ENCODE measurements around the gene PLPPR1. TPM values are rescaled to one million over a fixed set of nuclear protein-coding genes. Genes with fewer than 3 reads are reported as not detected.
"Not testable (repeated sequence)": the region's sequence is repeated elsewhere in the genome, so short reads cannot be mapped to it uniquely, and the experiment has no call there.

PLPPR1 gene
- polyA plus RNA-seq (ENCODE audit: insufficient read length): 9.8 TPM

- DNase-seq: peak; percentile 56
These were observed at the start of gene PLPPR1 for GRCh38 chr9:101028346-101029314. TSS of gene PLPPR1 (plus strand) at chr9:101028727.

GRCh38 chr9:100989731-100990130, 38.8 kb upstream of the PLPPR1 start:
- DNase-seq: no peak

- no peak for DNase-seq
These were observed 37.7 kb upstream of the PLPPR1 start for GRCh38 chr9:100990605-100991381.

GRCh38 chr9:100992632-100993031, 35.9 kb upstream of the PLPPR1 start:
- DNase-seq: no peak

GRCh38 chr9:100999906-101000544, 28.5 kb upstream of the PLPPR1 start:
- DNase-seq: no peak

GRCh38 chr9:101005246-101005645, 23.3 kb upstream of the PLPPR1 start:
- no peak for DNase-seq

GRCh38 chr9:101014566-101014965, 14.0 kb upstream of the PLPPR1 start:
- no peak for DNase-seq

- DNase-seq: no peak
These were observed 10.1 kb upstream of the PLPPR1 start for GRCh38 chr9:101018467-101018866.

- no peak for DNase-seq
These were observed 5.8 kb upstream of the PLPPR1 start for GRCh38 chr9:101022704-101023103.

- DNase-seq: no peak
These were observed 2.6 kb upstream of the PLPPR1 start for GRCh38 chr9:101025940-101026339.

- no peak for DNase-seq
These were observed 1.7 kb upstream of the PLPPR1 start for GRCh38 chr9:101026824-101027223.

- no peak for DNase-seq
These were observed 1.3 kb upstream of the PLPPR1 start for GRCh38 chr9:101027236-101027635.

- no peak for DNase-seq
These were observed 688 bp upstream of the PLPPR1 start for GRCh38 chr9:101027733-101028345.

- no peak for DNase-seq
These were observed 973 bp downstream of the PLPPR1 start for GRCh38 chr9:101029315-101030085.

- no peak for DNase-seq
These were observed 1.5 kb downstream of the PLPPR1 start for GRCh38 chr9:101030086-101030391.

GRCh38 chr9:101032426-101032825, 3.9 kb downstream of the PLPPR1 start:
- no peak for DNase-seq

GRCh38 chr9:101034222-101034621, 5.7 kb downstream of the PLPPR1 start:
- DNase-seq: no peak

- DNase-seq: no peak
These were observed 6.6 kb downstream of the PLPPR1 start for GRCh38 chr9:101035098-101035497.

- DNase-seq: no peak
These were observed 8.9 kb downstream of the PLPPR1 start for GRCh38 chr9:101037430-101037829.

- DNase-seq: no peak
These were observed 10.0 kb downstream of the PLPPR1 start for GRCh38 chr9:101038488-101038887.

- DNase-seq: not testable (repeated sequence)
These were observed 11.1 kb downstream of the PLPPR1 start for GRCh38 chr9:101039581-101039980.

- no peak for DNase-seq
These were observed 19.4 kb downstream of the PLPPR1 start for GRCh38 chr9:101047848-101048397.
